Stomach (tissue), 9 donors: ENCODE results near the gene TNPO2. TPM values are rescaled to one million over a fixed set of nuclear protein-coding genes. Genes with fewer than 3 reads are reported as not detected.

Experiments used
- DNase-seq, 2 donors: peaks; one replicate each; pipeline versions ENCODE4 v3.0.0 to v3.0.0-alpha.2; 2013 to 2019
- H3K27ac ChIP-seq, 5 donors: fragments of 200-600 bp in 4 of 5; sonication (generic) in 4 of 5; one replicate each; pipeline ENCODE4 v1.5.1; 2013 to 2019; ENCODE audit warnings: mild to moderate bottlenecking in 1 of 5, moderate library complexity in 1 of 5
- H3K27me3 ChIP-seq, 3 donors: fragments of 200-600 bp; sonication (generic); one replicate each; pipeline ENCODE4 v1.5.1; 2017 to 2019; ENCODE audit warnings: mixed run types in 1 of 3
- H3K36me3 ChIP-seq, 4 donors: fragments of 200-600 bp; sonication (generic); 1 replicate in 3 of 4; 2 replicates in 1 of 4; pipeline ENCODE4 v1.5.1; 2016 to 2019
- H3K4me1 ChIP-seq, 4 donors: fragments of 200-600 bp; sonication (generic); one replicate each; pipeline ENCODE4 v1.5.1; 2016 to 2019
- H3K4me3 ChIP-seq, 4 donors: fragments of 200-600 bp; sonication (generic) in 3 of 4; one replicate each; pipeline ENCODE4 v1.5.1; 2016 to 2019; ENCODE audit warnings: mild to moderate bottlenecking in 1 of 4
- H3K9me3 ChIP-seq, 4 donors: fragments of 200-600 bp; sonication (generic); one replicate each; pipeline ENCODE4 v1.5.1; 2016 to 2019
- CTCF ChIP-seq, 7 experiments: fragments of 450-650 bp in 4 of 7; fragments of 200-600 bp in 3 of 7; sonication (generic) in 3 of 7; IDR thresholded peaks; one replicate each; pipeline ENCODE4 v1.5.1; 2016 to 2019; ENCODE audit warnings: antibody characterized with exemption in 7 of 7, control low read depth in 2 of 7, mild to moderate bottlenecking in 1 of 7
- EP300 ChIP-seq: sonication (generic); formaldehyde crosslinking; IDR thresholded peaks from one replicate; pipeline ENCODE4 v1.6.1; 2017; ENCODE audit warnings: antibody characterized with exemption
- POLR2A ChIP-seq, 4 donors: fragments of 450-650 bp; IDR thresholded peaks; one replicate each; pipeline ENCODE4 v1.6.1; 2016; ENCODE audit warnings: antibody characterized with exemption in 4 of 4, control low read depth in 2 of 4, mild to moderate bottlenecking in 1 of 4, moderate library complexity in 1 of 4
- POLR2AphosphoS5 ChIP-seq, 3 donors: sonication (generic); formaldehyde crosslinking; IDR thresholded peaks; one replicate each; pipeline ENCODE4 v1.6.1; 2016; ENCODE audit warnings: antibody characterized with exemption in 3 of 3
- WGBS, 5 donors: extraction: QIAGEN DNeasy Blood & Tissue Kit in 3 of 5; methylation state at CpG; one replicate each; pipeline versions ENCODE4 v1.1.5 to v1.1.7; 2013 to 2018; 5-methylcytosine and 5-hydroxymethylcytosine counted together
- intact Hi-C: fragments of 100-400 bp; cut with DNase I; formaldehyde crosslinking; loops from one replicate; pipeline ENCODE4 v1.15.1; 2023; ENCODE audit warnings: low total_unique reads
- polyA plus RNA-seq, 3 donors: library from polyadenylated mRNA; stranded (reverse); fragments of 200-250 nt; gene quantifications; one replicate each; pipeline ENCODE4 v1.2.3, GENCODE V29; 2013
- total RNA-seq, 5 donors: library from RNA; depleted of rRNA; stranded (reverse); fragments of >200 nt; gene quantifications; one replicate each; pipeline versions ENCODE4 v1.1.0 to v1.2.3, GENCODE V29; 2014 to 2016
- donor health status: healthy with polysubstance abuse.
- donor health status: Bipolar disorder and iron deficiency.
- donor health status: healthy.

The TNPO2 gene
- total and polyA plus RNA-seq, 8 donors: 13.7 to 143 (median 21.4) TPM

- DNase-seq: no peak
- no peaks in the 10 kb centered on the region for H3K27me3 ChIP-seq
- WGBS, 5 donors: 92 to 97% (median 95%) methylated on average over 12 to 15 of the region's 15 CpGs
- no peak overlapping the region for H3K27ac ChIP-seq
- intact Hi-C loops: loop anchor here (5.0 kb wide), 1 partner anchor 35 kb away; the partner anchor contains the start of genes PRDX2 and THSD8
- no peak for TF ChIP-seq EP300
- no peak for TF ChIP-seq CTCF (IDR thresholded peaks at IDR 0.05)
- no peak for TF ChIP-seq POLR2AphosphoS5 (IDR thresholded peaks at IDR 0.05)
- no peak for TF ChIP-seq POLR2A (IDR thresholded peaks at IDR 0.05)
- no peak overlapping the region for H3K4me3 ChIP-seq
- peaks cover 14 to 69% (median 53%) of the 10 kb centered on the region in 4 donors for H3K36me3 ChIP-seq
- peaks cover 0 to 21% (median 18%) of the 10 kb centered on the region in 4 donors for H3K4me1 ChIP-seq
- H3K9me3 ChIP-seq: no peaks in the 10 kb centered on the region
These were observed 43.9 kb upstream of the TNPO2 start for GRCh38 chr19:12767666-12768065.

- WGBS, 5 donors: 86 to 95% (median 92%) methylated on average over 10 to 11 of the region's 11 CpGs
These were observed 43.4 kb upstream of the TNPO2 start for GRCh38 chr19:12767150-12767549.

GRCh38 chr19:12766051-12766521 lies 42.4 kb upstream of the TNPO2 start:
- H3K4me1 ChIP-seq: peaks cover 0 to 18% (median 15%) of the 10 kb centered on the region in 4 donors
- intact Hi-C loops: loop anchor here (5.0 kb wide), 1 partner anchor 36 kb away; the partner anchor contains the start of genes PRDX2 and THSD8
- H3K36me3 ChIP-seq: peaks cover 14 to 73% (median 56%) of the 10 kb centered on the region in 4 donors
- WGBS, 5 donors: 6 to 81% (median 40%) methylated on average over 10 to 30 of the region's 30 CpGs
- H3K4me3 ChIP-seq: peak overlapping the region; percentile 30 to 53 (median 42)
- no peaks in the 10 kb centered on the region for H3K27me3 ChIP-seq
- H3K27ac ChIP-seq: peak overlapping the region in 4 of 5 donors; percentile 44 to 78 (median 66)
- no peak for TF ChIP-seq EP300
- TF ChIP-seq POLR2A (IDR thresholded peaks at IDR 0.05): no peak
- TF ChIP-seq POLR2AphosphoS5 (IDR thresholded peaks at IDR 0.05): peak in 2 of 3 donors; percentile 16 to 58
- peak in 6 of 7 experiments; percentile 32 to 94 (median 80) for TF ChIP-seq CTCF (IDR thresholded peaks at IDR 0.05)
- DNase-seq: peak; percentile 93 to 95
- H3K9me3 ChIP-seq: no peaks in the 10 kb centered on the region

More at GRCh38 chr19:12767150-12767549, 43.4 kb upstream of the TNPO2 start:
- Histone ChIP-seq H3K36me3 (peaks cover 14 to 73% (median 57%) of the 10 kb centered on the region in 4 donors), H3K9me3 (no peaks in the 10 kb centered on the region), H3K4me1 (peaks cover 0 to 18% (median 17%) of the 10 kb centered on the region in 4 donors), H3K4me3 (no peak overlapping the region), H3K27me3 (no peaks in the 10 kb centered on the region), H3K27ac (no peak overlapping the region)
- intact Hi-C loops: loop anchor here (5.0 kb wide), 1 partner anchor 35 kb away; the partner anchor contains the start of genes PRDX2 and THSD8
- no peak for TF ChIP-seq CTCF (IDR thresholded peaks at IDR 0.05)
- no peak for TF ChIP-seq EP300
- TF ChIP-seq POLR2AphosphoS5 (IDR thresholded peaks at IDR 0.05): no peak
- TF ChIP-seq POLR2A (IDR thresholded peaks at IDR 0.05): no peak
- no peak for DNase-seq

GRCh38 chr19:12764698-12765097 lies 41.0 kb upstream of the TNPO2 start:
- H3K36me3 ChIP-seq: peaks cover 14 to 59% (median 43%) of the 10 kb centered on the region in 4 donors
- no peak overlapping the region for H3K4me3 ChIP-seq
- TF ChIP-seq POLR2AphosphoS5 (IDR thresholded peaks at IDR 0.05): no peak
- no peak for TF ChIP-seq POLR2A (IDR thresholded peaks at IDR 0.05)
- TF ChIP-seq EP300: no peak
- TF ChIP-seq CTCF (IDR thresholded peaks at IDR 0.05): no peak
- intact Hi-C loops: loop anchor here (5.0 kb wide), 2 partner anchors 38 to 83 kb away; partner anchors contain the start of genes PRDX2 and THSD8
- H3K27ac ChIP-seq: no peak overlapping the region
- no peak for DNase-seq
- 95 to 98% (median 97%) methylated on average over 9 to 16 of the region's 16 CpGs for WGBS, 5 donors
- H3K9me3 ChIP-seq: no peaks in the 10 kb centered on the region
- H3K27me3 ChIP-seq: no peaks in the 10 kb centered on the region
- peaks cover 0 to 13% (median 12%) of the 10 kb centered on the region in 4 donors for H3K4me1 ChIP-seq
